ENCODE results near the gene FBXL14.

GRCh38 chr12:1533602-1534304 lies 60.6 kb downstream of the FBXL14 start:
- TF ChIP-seq POLR2A (IDR thresholded peaks at IDR 0.05) (no peak), CTCF (IDR thresholded peaks at IDR 0.05) (no peak)

All from breast epithelium (tissue), 3 donors.